ENCODE data around the gene PPIL1. TPM values are rescaled to one million over a fixed set of nuclear protein-coding genes. Genes with fewer than 3 reads are reported as not detected.

The PPIL1 gene
- total and polyA plus RNA-seq, 2 of the 13 experiments (the other 11 are each of a cell fraction or from before 2014, with no cell fraction given): 74.2 to 144 TPM

DNA sequence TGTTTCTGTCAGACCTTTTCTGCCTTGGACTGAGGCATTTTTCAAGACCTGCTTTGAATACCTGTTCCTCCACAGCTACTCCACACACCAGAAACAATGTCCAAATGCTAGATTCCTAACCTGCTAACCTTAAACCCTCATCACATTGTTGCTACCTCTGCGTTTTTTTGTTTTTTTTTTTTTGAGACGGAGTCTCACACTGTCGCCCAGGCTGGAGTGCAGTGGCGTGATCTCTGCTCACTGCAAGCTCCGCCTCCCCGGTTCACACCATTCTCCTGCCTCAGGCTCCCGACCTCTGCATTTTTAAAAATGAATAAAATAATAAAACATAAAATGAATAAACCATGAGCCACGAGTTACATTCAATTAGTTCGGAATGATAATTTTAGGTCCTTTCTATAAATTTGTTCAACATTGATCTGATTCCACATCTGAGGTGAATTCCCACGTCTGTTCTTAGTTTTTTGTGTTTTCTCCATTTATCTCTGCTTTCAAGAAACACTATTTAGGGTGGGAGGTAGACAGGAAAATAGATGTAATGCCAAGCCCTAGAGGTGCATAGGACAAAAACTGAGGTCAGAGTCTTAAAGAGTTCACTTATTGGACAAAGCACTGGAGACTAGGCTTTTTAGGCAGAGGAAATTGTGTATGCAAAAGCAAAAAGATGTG is 12.5 kb upstream of the PPIL1 start (continued):
- TF ChIP-seq, protein P1, sequence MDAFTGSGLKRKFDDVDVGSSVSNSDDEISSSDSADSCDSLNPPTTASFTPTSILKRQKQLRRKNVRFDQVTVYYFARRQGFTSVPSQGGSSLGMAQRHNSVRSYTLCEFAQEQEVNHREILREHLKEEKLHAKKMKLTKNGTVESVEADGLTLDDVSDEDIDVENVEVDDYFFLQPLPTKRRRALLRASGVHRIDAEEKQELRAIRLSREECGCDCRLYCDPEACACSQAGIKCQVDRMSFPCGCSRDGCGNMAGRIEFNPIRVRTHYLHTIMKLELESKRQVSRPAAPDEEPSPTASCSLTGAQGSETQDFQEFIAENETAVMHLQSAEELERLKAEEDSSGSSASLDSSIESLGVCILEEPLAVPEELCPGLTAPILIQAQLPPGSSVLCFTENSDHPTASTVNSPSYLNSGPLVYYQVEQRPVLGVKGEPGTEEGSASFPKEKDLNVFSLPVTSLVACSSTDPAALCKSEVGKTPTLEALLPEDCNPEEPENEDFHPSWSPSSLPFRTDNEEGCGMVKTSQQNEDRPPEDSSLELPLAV (CRISPR knock-in tag; conservative IDR thresholded peaks at IDR 0.05; ENCODE audit: low read depth): no peak
- TF ChIP-seq, protein P2, sequence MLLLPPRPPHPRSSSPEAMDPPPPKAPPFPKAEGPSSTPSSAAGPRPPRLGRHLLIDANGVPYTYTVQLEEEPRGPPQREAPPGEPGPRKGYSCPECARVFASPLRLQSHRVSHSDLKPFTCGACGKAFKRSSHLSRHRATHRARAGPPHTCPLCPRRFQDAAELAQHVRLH (CRISPR knock-in tag; IDR thresholded peaks at IDR 0.05; ENCODE audit: borderline replicate concordance, low read depth): no peak
- no peak for TF ChIP-seq ZKSCAN8 (CRISPR knock-in tag; IDR thresholded peaks at IDR 0.05; ENCODE audit: borderline replicate concordance)
- no peak for TF ChIP-seq MEF2D (CRISPR knock-in tag; IDR thresholded peaks at IDR 0.05)
- TF ChIP-seq, protein P3, sequence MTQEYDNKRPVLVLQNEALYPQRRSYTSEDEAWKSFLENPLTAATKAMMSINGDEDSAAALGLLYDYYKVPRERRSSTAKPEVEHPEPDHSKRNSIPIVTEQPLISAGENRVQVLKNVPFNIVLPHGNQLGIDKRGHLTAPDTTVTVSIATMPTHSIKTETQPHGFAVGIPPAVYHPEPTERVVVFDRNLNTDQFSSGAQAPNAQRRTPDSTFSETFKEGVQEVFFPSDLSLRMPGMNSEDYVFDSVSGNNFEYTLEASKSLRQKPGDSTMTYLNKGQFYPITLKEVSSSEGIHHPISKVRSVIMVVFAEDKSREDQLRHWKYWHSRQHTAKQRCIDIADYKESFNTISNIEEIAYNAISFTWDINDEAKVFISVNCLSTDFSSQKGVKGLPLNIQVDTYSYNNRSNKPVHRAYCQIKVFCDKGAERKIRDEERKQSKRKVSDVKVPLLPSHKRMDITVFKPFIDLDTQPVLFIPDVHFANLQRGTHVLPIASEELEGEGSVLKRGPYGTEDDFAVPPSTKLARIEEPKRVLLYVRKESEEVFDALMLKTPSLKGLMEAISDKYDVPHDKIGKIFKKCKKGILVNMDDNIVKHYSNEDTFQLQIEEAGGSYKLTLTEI (CRISPR knock-in tag; conservative IDR thresholded peaks at IDR 0.05): no peak
- TF ChIP-seq, protein P4, sequence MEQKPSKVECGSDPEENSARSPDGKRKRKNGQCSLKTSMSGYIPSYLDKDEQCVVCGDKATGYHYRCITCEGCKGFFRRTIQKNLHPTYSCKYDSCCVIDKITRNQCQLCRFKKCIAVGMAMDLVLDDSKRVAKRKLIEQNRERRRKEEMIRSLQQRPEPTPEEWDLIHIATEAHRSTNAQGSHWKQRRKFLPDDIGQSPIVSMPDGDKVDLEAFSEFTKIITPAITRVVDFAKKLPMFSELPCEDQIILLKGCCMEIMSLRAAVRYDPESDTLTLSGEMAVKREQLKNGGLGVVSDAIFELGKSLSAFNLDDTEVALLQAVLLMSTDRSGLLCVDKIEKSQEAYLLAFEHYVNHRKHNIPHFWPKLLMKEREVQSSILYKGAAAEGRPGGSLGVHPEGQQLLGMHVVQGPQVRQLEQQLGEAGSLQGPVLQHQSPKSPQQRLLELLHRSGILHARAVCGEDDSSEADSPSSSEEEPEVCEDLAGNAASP (CRISPR knock-in tag; IDR thresholded peaks at IDR 0.05; ENCODE audit: borderline replicate concordance): no peak
- no peak for TF ChIP-seq CHD4 (IDR thresholded peaks at IDR 0.05; ENCODE audit: borderline replicate concordance, low read length)
- no peak for TF ChIP-seq REXO4 (CRISPR knock-in tag; IDR thresholded peaks at IDR 0.05; ENCODE audit: borderline replicate concordance)
- 0 out of 2 replicates have a peak, but pooled peaks have one; percentile 24 for TF ChIP-seq SALL1 (CRISPR knock-in tag; IDR thresholded peaks at IDR 0.05)
- no peak for TF ChIP-seq TBP (CRISPR knock-in tag; IDR thresholded peaks at IDR 0.05)
- TF ChIP-seq SIN3B (IDR thresholded peaks at IDR 0.05; ENCODE audit: low read length): no peak
- TF ChIP-seq, protein P5, sequence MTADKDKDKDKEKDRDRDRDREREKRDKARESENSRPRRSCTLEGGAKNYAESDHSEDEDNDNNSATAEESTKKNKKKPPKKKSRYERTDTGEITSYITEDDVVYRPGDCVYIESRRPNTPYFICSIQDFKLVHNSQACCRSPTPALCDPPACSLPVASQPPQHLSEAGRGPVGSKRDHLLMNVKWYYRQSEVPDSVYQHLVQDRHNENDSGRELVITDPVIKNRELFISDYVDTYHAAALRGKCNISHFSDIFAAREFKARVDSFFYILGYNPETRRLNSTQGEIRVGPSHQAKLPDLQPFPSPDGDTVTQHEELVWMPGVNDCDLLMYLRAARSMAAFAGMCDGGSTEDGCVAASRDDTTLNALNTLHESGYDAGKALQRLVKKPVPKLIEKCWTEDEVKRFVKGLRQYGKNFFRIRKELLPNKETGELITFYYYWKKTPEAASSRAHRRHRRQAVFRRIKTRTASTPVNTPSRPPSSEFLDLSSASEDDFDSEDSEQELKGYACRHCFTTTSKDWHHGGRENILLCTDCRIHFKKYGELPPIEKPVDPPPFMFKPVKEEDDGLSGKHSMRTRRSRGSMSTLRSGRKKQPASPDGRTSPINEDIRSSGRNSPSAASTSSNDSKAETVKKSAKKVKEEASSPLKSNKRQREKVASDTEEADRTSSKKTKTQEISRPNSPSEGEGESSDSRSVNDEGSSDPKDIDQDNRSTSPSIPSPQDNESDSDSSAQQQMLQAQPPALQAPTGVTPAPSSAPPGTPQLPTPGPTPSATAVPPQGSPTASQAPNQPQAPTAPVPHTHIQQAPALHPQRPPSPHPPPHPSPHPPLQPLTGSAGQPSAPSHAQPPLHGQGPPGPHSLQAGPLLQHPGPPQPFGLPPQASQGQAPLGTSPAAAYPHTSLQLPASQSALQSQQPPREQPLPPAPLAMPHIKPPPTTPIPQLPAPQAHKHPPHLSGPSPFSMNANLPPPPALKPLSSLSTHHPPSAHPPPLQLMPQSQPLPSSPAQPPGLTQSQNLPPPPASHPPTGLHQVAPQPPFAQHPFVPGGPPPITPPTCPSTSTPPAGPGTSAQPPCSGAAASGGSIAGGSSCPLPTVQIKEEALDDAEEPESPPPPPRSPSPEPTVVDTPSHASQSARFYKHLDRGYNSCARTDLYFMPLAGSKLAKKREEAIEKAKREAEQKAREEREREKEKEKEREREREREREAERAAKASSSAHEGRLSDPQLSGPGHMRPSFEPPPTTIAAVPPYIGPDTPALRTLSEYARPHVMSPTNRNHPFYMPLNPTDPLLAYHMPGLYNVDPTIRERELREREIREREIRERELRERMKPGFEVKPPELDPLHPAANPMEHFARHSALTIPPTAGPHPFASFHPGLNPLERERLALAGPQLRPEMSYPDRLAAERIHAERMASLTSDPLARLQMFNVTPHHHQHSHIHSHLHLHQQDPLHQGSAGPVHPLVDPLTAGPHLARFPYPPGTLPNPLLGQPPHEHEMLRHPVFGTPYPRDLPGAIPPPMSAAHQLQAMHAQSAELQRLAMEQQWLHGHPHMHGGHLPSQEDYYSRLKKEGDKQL (CRISPR knock-in tag; IDR thresholded peaks at IDR 0.05; ENCODE audit: low read depth): no peak

All from HepG2 (cell line).